Sigmoid colon (tissue), 7 donors: ENCODE measurements around the gene RUNDC3A. TPM values are rescaled to one million over a fixed set of nuclear protein-coding genes. Genes with fewer than 3 reads are reported as not detected.

Experiments
- DNase-seq: peaks from one replicate; pipeline ENCODE4 v3.0.0-alpha.2; 2019
- H3K27ac ChIP-seq, 4 donors: fragments of 200-600 bp; sonication (generic); one replicate each; pipeline ENCODE4 v1.5.1; 2016 to 2019; ENCODE audit warnings: mild to moderate bottlenecking in 1 of 4
- H3K27me3 ChIP-seq, 3 donors: fragments of 200-600 bp; sonication (generic); one replicate each; pipeline ENCODE4 v1.5.1; 2019; ENCODE audit warnings: mild to moderate bottlenecking in 1 of 3
- H3K36me3 ChIP-seq, 4 donors: fragments of 200-600 bp; sonication (generic); one replicate each; pipeline ENCODE4 v1.5.1; 2016 to 2019
- H3K4me1 ChIP-seq, 4 donors: fragments of 200-600 bp; sonication (generic); one replicate each; pipeline ENCODE4 v1.5.1; 2017 to 2019
- H3K4me3 ChIP-seq, 4 donors: fragments of 200-600 bp; sonication (generic); one replicate each; pipeline ENCODE4 v1.5.1; 2017 to 2019; ENCODE audit warnings: mild to moderate bottlenecking in 2 of 4, moderate library complexity in 1 of 4
- H3K9me3 ChIP-seq, 4 donors: fragments of 200-600 bp in 3 of 4; sonication (generic) in 3 of 4; one replicate each; pipeline versions ENCODE4 v1.5.1 to v1.6.1; 2013 to 2019
- EP300 ChIP-seq, 4 donors: sonication (generic); formaldehyde crosslinking; IDR thresholded peaks; one replicate each; pipeline ENCODE4 v1.6.1; 2017; ENCODE audit warnings: antibody characterized with exemption in 4 of 4
- POLR2A ChIP-seq, 2 donors: fragments of 450-650 bp; IDR thresholded peaks; one replicate each; pipeline ENCODE4 v1.6.1; 2016; ENCODE audit warnings: antibody characterized with exemption in 2 of 2, mild to moderate bottlenecking in 2 of 2, moderate library complexity in 2 of 2
- POLR2AphosphoS5 ChIP-seq, 4 donors: sonication (generic); formaldehyde crosslinking; IDR thresholded peaks; one replicate each; pipeline ENCODE4 v1.6.1; 2017; ENCODE audit warnings: antibody characterized with exemption in 4 of 4
- WGBS, 2 donors: extraction: QIAGEN DNeasy Blood & Tissue Kit; methylation state at CpG; one replicate each; pipeline ENCODE4 v1.1.7; 2013; 5-methylcytosine and 5-hydroxymethylcytosine counted together
- intact Hi-C: fragments of 100-400 bp; cut with DNase I; formaldehyde crosslinking; loops from one replicate; pipeline ENCODE4 v1.15.1; 2023
- polyA plus RNA-seq, 3 donors: library from polyadenylated mRNA; stranded (reverse); fragments of 200-250 nt; gene quantifications; one replicate each; pipeline ENCODE4 v1.2.3, GENCODE V29; 2013
- total RNA-seq, 4 donors: library from RNA; depleted of rRNA; stranded (reverse); fragments of >200 nt; gene quantifications; one replicate each; pipeline ENCODE4 v1.1.0, GENCODE V29; 2016
- TF ChIP-seq, protein P1 (sequence below), 4 experiments: fragments of 450-650 bp in 3 of 4; fragments of 200-600 bp in 1 of 4; IDR thresholded peaks; one replicate each; pipeline ENCODE4 v1.5.1; 2016 to 2019; ENCODE audit warnings: antibody characterized with exemption in 4 of 4, mild to moderate bottlenecking in 3 of 4, moderate library complexity in 2 of 4
- donor health status: healthy with polysubstance abuse.
- donor health status: Bipolar disorder and iron deficiency.
- donor health status: healthy.

The RUNDC3A gene
- total and polyA plus RNA-seq, 7 donors = 0.46 to 10.5 (median 2.5) TPM

DNA sequence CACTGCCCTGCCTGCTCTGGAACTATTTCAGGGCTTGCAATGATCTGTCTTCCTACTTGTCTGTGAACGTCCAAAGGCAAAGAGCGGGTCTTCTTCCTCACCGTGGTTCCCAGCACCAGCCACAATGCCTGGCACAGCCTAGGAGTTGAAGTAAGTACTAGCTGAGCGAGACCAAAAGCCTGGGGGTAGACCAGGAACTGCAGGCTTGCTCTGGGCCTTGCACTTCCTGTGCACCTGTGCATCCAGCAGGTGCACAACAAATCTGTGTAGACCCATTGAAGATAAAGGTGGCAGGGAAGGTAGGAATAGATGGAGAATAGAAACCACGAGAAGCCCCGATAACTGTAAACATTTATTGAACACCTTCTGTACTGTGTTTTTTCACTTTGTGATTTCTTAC, 50.6 kb downstream of the RUNDC3A start:
- no peaks in the 10 kb centered on the region for H3K9me3 ChIP-seq
- no peak overlapping the region for H3K27ac ChIP-seq
- TF ChIP-seq, protein P1, sequence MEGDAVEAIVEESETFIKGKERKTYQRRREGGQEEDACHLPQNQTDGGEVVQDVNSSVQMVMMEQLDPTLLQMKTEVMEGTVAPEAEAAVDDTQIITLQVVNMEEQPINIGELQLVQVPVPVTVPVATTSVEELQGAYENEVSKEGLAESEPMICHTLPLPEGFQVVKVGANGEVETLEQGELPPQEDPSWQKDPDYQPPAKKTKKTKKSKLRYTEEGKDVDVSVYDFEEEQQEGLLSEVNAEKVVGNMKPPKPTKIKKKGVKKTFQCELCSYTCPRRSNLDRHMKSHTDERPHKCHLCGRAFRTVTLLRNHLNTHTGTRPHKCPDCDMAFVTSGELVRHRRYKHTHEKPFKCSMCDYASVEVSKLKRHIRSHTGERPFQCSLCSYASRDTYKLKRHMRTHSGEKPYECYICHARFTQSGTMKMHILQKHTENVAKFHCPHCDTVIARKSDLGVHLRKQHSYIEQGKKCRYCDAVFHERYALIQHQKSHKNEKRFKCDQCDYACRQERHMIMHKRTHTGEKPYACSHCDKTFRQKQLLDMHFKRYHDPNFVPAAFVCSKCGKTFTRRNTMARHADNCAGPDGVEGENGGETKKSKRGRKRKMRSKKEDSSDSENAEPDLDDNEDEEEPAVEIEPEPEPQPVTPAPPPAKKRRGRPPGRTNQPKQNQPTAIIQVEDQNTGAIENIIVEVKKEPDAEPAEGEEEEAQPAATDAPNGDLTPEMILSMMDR (IDR thresholded peaks at IDR 0.05) = no peak
- no peak for TF ChIP-seq POLR2A (IDR thresholded peaks at IDR 0.05)
- no peak for TF ChIP-seq EP300 (IDR thresholded peaks at IDR 0.05)
- TF ChIP-seq POLR2AphosphoS5 (IDR thresholded peaks at IDR 0.05) = no peak
- no peaks in the 10 kb centered on the region for H3K36me3 ChIP-seq
- 62 to 66% methylated on average over 6 of the region's 6 CpGs for WGBS, 2 donors
- H3K4me1 ChIP-seq = peaks cover 0 to 20% (median 15%) of the 10 kb centered on the region in 4 donors
- no peak for DNase-seq
- peaks cover 0 to 14% (median 0%) of the 10 kb centered on the region in 3 donors for H3K27me3 ChIP-seq
- H3K4me3 ChIP-seq = no peak overlapping the region
- intact Hi-C loops = no loop called here

DNA sequence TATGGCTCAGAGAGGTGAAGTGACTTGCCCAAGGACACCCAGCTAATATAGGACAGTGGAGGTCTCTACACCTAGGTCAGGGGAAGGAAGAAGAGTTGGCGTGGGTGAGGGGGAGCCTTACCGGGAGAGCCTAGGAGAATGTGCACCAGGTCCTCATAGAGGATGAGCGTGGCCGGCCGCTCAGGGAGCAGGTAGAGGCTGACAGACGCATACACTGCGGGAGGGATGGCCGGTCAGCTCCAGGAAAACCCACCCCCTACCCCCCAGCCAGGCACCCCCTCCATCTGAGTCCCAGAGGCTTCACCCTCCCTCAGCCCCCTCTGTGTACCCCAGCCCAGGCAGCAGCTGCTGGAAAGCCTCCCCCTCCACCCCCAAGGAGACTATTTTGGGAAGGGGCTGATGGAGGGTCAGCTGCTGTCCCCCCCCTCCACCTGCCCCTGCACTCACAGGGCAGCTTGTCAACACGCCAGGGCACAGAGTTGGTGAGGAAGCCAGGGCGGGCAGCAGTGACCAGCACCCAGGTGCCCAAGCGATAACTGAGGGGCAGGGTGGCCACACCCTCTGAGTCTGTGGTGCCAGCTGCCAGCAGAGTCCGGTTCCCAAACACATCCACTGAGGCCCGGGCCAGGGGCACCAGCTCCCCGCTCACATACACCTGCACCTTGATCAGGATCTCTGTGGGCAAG, 51.2 kb downstream of the RUNDC3A start:
- intact Hi-C loops = no loop called here
- peaks cover 0 to 23% (median 17%) of the 10 kb centered on the region in 4 donors for H3K4me1 ChIP-seq
- peaks cover 0 to 14% (median 0%) of the 10 kb centered on the region in 3 donors for H3K27me3 ChIP-seq
- no peaks in the 10 kb centered on the region for H3K36me3 ChIP-seq
- WGBS, 2 donors = 65 to 86% methylated on average over 14 of the region's 14 CpGs
- no peak for TF ChIP-seq POLR2A (IDR thresholded peaks at IDR 0.05)
- TF ChIP-seq, protein P1 (IDR thresholded peaks at IDR 0.05) = no peak
- no peak for TF ChIP-seq POLR2AphosphoS5 (IDR thresholded peaks at IDR 0.05)
- no peak for TF ChIP-seq EP300 (IDR thresholded peaks at IDR 0.05)
- no peak for DNase-seq
- H3K9me3 ChIP-seq = no peaks in the 10 kb centered on the region
- H3K4me3 ChIP-seq = no peak overlapping the region
- H3K27ac ChIP-seq = no peak overlapping the region

DNA sequence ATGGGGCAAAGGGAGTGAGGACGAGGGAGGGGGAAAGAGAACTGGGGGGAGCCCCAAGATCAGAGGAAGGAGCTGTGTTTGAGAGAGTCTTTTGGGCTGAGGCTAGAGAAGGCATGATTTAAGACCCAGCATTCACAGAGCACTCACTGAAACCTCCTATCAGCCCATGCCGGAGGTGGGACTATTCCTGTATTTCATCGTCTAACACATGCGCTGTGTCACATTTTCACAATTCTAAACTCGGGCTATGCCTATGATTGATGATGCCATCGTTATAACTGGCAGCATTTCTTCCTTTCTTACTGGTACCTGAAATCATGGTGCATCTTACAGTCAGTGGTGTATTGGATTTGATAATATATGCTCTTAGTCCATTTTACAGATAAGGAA, 51.7 kb downstream of the RUNDC3A start:
- Histone ChIP-seq H3K36me3 (no peaks in the 10 kb centered on the region), H3K27me3 (peaks cover 0 to 18% (median 0%) of the 10 kb centered on the region in 3 donors), H3K4me1 (peaks cover 0 to 23% (median 17%) of the 10 kb centered on the region in 4 donors), H3K9me3 (no peaks in the 10 kb centered on the region), H3K4me3 (no peak overlapping the region), H3K27ac (no peak overlapping the region)
- WGBS, 2 donors = 48 to 64% methylated on average over 6 of the region's 6 CpGs
- intact Hi-C loops = no loop called here
- no peak for DNase-seq
- no peak for TF ChIP-seq POLR2AphosphoS5 (IDR thresholded peaks at IDR 0.05)
- TF ChIP-seq EP300 (IDR thresholded peaks at IDR 0.05) = no peak
- TF ChIP-seq POLR2A (IDR thresholded peaks at IDR 0.05) = no peak
- TF ChIP-seq, protein P1 (IDR thresholded peaks at IDR 0.05) = no peak

DNA sequence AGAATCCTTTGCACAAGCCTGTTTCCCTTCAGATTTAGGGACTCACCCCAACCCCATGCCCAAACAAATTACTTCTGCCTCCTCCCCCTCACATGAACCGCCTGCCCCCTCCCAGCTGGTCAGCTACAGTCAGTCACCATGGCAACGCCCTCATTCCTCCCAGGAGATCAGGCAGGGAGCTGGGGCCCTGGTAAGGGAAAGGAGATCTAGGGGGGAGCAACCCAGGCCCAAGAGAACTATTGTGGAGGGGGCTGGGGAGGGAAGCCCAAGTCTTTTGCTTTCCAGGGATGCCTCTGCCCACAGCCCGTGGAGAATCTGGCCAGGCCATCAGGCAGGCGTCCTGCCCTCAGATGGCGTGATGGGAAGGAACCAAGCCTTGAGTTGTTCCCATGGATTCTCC, 52.4 kb downstream of the RUNDC3A start:
- Histone ChIP-seq H3K36me3 (no peaks in the 10 kb centered on the region), H3K4me3 (no peak overlapping the region), H3K27ac (no peak overlapping the region), H3K9me3 (no peaks in the 10 kb centered on the region), H3K4me1 (peaks cover 0 to 23% (median 17%) of the 10 kb centered on the region in 4 donors), H3K27me3 (peaks cover 0 to 18% (median 0%) of the 10 kb centered on the region in 3 donors)
- intact Hi-C loops = no loop called here
- 39 to 65% methylated on average over 5 of the region's 5 CpGs for WGBS, 2 donors
- no peak for TF ChIP-seq POLR2A (IDR thresholded peaks at IDR 0.05)
- TF ChIP-seq POLR2AphosphoS5 (IDR thresholded peaks at IDR 0.05) = no peak
- TF ChIP-seq EP300 (IDR thresholded peaks at IDR 0.05) = no peak
- TF ChIP-seq, protein P1 (IDR thresholded peaks at IDR 0.05) = no peak
- DNase-seq = no peak
